PFSK-1 (cell line): ENCODE measurements around the gene ZCCHC2.

Experiments used
- FOXP2 ChIP-seq: optimal IDR thresholded peaks from 2 replicates; pipeline ENCODE3; 2011; ENCODE audit warnings: borderline replicate concordance, control low read depth, inconsistent platforms; ENCODE audit not compliant: insufficient read depth; ENCODE audit errors: extremely low read length, extremely low read depth
- POLR2AphosphoS5 ChIP-seq: IDR thresholded peaks from 2 replicates; pipeline ENCODE4 v1.6.1; 2012; ENCODE audit warnings: low read depth, mild to moderate bottlenecking, control low read depth, low read length, moderate library complexity
- REST ChIP-seq, 2 experiments: IDR thresholded peaks; 2 replicates each; pipeline versions ENCODE4 v1.6.1 to v1.8.0; 2011 to 2012; ENCODE audit warnings: low read depth in 2 of 2, low read length in 2 of 2, control low read depth in 1 of 2, inconsistent platforms in 1 of 2, mild to moderate bottlenecking in 1 of 2, moderate library complexity in 1 of 2; ENCODE audit not compliant: insufficient read depth in 1 of 2
- SIN3A ChIP-seq: IDR thresholded peaks from 2 replicates; pipeline ENCODE4 v1.6.1; 2012; ENCODE audit warnings: mild to moderate bottlenecking, low read length, moderate library complexity, borderline replicate concordance; ENCODE audit not compliant: insufficient read depth
- TAF1 ChIP-seq: IDR thresholded peaks from 2 replicates; pipeline ENCODE4 v1.6.1; 2012; ENCODE audit warnings: low read length, control low read depth, borderline replicate concordance; ENCODE audit not compliant: insufficient read depth

The ZCCHC2 gene

GRCh38 chr18:62578980-62579511, 56.2 kb downstream of the ZCCHC2 start:
- no peak for TF ChIP-seq POLR2AphosphoS5
- TF ChIP-seq SIN3A: no peak
- no peak for TF ChIP-seq FOXP2
- no peak for TF ChIP-seq REST (IDR thresholded peaks at IDR 0.05; ENCODE audit: insufficient read depth in 1 of 2, low read depth in 2 of 2, low read length in 2 of 2)
- TF ChIP-seq TAF1: no peak

DNA sequence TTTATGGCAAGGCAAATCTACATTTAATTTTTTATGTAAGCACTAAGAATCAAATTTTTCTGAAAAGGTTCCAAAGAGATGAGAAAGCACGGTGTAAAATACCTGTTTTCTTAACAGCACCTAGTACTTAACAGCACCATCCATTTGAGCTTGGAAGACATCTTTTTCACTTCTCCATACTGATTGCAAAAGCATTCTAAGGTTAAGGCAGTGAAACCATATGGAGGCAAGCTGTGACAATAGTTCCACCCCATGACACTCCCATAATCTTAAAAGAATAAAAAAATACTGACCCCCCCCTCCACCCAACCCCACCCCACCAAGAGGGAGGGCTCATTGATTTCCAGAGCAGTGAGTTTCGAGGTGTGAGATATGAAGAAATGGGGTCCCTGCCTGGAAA, 60.6 kb downstream of the ZCCHC2 start:
- no peak for TF ChIP-seq POLR2AphosphoS5
- no peak for TF ChIP-seq FOXP2
- TF ChIP-seq TAF1: no peak
- TF ChIP-seq SIN3A: no peak
- TF ChIP-seq REST (IDR thresholded peaks at IDR 0.05; ENCODE audit: insufficient read depth in 1 of 2, low read depth in 2 of 2, low read length in 2 of 2): no peak

GRCh38 chr18:62584241-62585120, 61.7 kb downstream of the ZCCHC2 start:
- 0 out of 4 replicates have a peak, but pooled peaks of 1 of the 2 experiments have one; percentile 15 for TF ChIP-seq REST (IDR thresholded peaks at IDR 0.05; ENCODE audit: insufficient read depth in 1 of 2, low read depth in 2 of 2, low read length in 2 of 2)
- no peak for TF ChIP-seq POLR2AphosphoS5
- peak; percentile 67; the same call in 1 of the 2 replicates for TF ChIP-seq SIN3A
- no peak for TF ChIP-seq TAF1

DNA sequence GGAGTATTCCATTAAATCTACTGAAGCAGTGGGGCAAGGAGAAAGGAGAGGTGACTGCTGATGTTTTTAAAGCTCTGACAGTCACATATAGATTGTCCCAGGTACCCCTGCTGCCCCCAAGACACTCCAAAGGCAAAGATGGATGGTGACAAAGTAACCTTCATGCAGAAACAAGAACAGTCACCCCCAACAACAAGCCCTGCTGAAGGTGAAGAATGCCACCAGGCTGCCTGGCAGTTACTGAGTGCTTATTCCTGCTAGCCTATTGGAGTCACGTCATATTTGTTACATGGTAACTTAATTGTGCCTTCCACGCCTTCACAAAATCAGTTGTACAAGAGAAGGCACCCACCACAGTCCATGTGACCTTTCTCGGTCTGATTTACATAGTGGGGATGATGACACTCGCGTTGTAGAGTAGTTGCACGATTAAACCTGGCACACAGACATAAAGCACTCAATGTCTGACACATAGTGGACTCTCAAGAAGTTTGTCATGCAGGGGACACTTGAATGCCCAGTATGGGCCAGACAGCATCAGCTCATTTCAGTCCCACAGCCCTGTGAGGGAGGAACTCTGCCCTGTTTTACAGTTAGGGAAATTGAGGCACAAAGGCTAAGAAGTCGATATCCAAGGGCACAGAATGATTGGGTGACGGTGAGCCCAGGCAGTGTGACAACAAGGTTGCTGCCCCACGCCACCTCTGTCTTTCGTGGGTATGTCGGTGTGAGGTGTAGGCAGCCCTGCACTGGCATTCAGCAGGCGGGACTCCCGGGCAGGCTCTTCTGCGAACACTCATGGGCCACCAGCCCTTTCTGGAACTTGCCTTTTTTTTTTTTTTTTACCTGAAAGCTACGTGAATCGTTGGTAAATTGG, 62.7 kb downstream of the ZCCHC2 start:
- no peak for TF ChIP-seq FOXP2
- no peak for TF ChIP-seq POLR2AphosphoS5

DNA sequence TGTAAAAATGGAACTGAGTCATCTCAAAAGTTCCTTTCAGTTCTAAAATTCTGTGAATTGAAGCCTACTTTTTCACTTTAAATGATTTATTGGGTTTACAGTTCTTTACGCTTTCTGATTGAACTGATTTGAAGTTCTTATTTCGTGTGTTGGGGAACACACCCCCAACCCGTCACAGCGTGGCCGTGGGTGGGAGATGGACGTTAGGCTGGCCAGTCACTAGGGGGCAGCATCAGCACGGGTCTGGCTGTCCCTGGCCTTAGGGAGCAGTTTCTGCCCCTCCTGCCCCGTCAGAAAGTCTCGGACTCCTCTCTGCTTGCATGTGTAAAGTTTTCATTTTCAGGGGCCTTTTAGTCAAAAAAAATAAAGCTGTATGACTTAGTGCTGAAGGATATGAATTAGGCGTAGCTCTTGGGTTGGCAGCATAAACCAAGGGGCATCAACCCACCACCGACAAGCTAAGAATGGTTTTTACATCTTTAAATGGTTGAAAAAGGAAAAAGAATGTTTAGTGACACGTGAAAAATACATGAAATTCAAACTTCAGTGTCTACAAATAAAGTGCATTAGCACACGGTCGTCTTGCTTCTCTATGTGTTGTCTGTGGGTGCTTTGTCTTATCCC, 63.4 kb downstream of the ZCCHC2 start:
- TF ChIP-seq POLR2AphosphoS5: no peak
- TF ChIP-seq TAF1: no peak
- TF ChIP-seq FOXP2: peak; percentile 34
